HG02973 (cell line): ENCODE data around the gene PIP5K1B.
"Not testable (repeated sequence)": the region's sequence is repeated elsewhere in the genome, so short reads cannot be mapped to it uniquely, and the experiment has no call there.

Experiments used
- ATAC-seq: cut with Tn5 transposase; IDR thresholded peaks from one replicate; pipeline ENCODE4 v1.9.1; 2021; ENCODE audit warnings: moderate library complexity; ENCODE audit not compliant: unreplicated experiment

PIP5K1B gene

GRCh38 chr9:69049094-69049493, 344.1 kb downstream of the PIP5K1B start:
- ATAC-seq, result no peak

- ATAC-seq, result not testable (repeated sequence)
These were observed 345.9 kb downstream of the PIP5K1B start for GRCh38 chr9:69050936-69051335.

- no peak for ATAC-seq
These were observed 349.9 kb downstream of the PIP5K1B start for GRCh38 chr9:69054989-69055388.

- ATAC-seq, result no peak
These were observed 351.3 kb downstream of the PIP5K1B start for GRCh38 chr9:69056191-69056815.

GRCh38 chr9:69058101-69058500, 353.1 kb downstream of the PIP5K1B start:
- ATAC-seq, result no peak
